Colon (tissue), 2 donors: ENCODE results near the gene YDJC.
"Not testable (repeated sequence)": the region's sequence is repeated elsewhere in the genome, so short reads cannot be mapped to it uniquely, and the experiment has no call there.

Source experiments
- FAIRE-seq: peaks from 2 replicates; lab custom pipeline; 2012; peaks lifted over from hg19 to GRCh38; lab: Jason Lieb, UNC
- donor health status: control.
- donor health status: control.

The YDJC gene

GRCh38 chr22:21631025-21631424, 1.2 kb upstream of the YDJC start:
- no peak for FAIRE-seq

- no peak for FAIRE-seq
These were observed 1.2 kb downstream of the YDJC start for GRCh38 chr22:21628386-21629254.

- FAIRE-seq, result no peak
These were observed 2.9 kb downstream of the YDJC start for GRCh38 chr22:21626735-21627469.

GRCh38 chr22:21626073-21626734, 3.6 kb downstream of the YDJC start:
- no peak for FAIRE-seq

- FAIRE-seq, result no peak
These were observed 4.7 kb downstream of the YDJC start for GRCh38 chr22:21624880-21625791.

GRCh38 chr22:21624120-21624879, 5.5 kb downstream of the YDJC start:
- FAIRE-seq, result no peak

GRCh38 chr22:21623648-21623970, 6.2 kb downstream of the YDJC start:
- no peak for FAIRE-seq

- FAIRE-seq, result no peak
These were observed 6.7 kb downstream of the YDJC start for GRCh38 chr22:21622919-21623647.

GRCh38 chr22:21622011-21622918, 7.6 kb downstream of the YDJC start:
- FAIRE-seq, result no peak

- no peak for FAIRE-seq
These were observed 8.8 kb downstream of the YDJC start for GRCh38 chr22:21621025-21621424.

GRCh38 chr22:21617337-21617736, 12.5 kb downstream of the YDJC start:
- FAIRE-seq, result not testable (repeated sequence)

GRCh38 chr22:21615731-21616130, 14.1 kb downstream of the YDJC start:
- FAIRE-seq, result no peak

GRCh38 chr22:21613553-21614233, 16.1 kb downstream of the YDJC start:
- no peak for FAIRE-seq

- FAIRE-seq, result no peak
These were observed 17.0 kb downstream of the YDJC start for GRCh38 chr22:21612858-21613257.

GRCh38 chr22:21611210-21611977, 18.4 kb downstream of the YDJC start:
- FAIRE-seq, result no peak

GRCh38 chr22:21609556-21610157, 20.2 kb downstream of the YDJC start:
- FAIRE-seq, result not testable (repeated sequence)

- no peak for FAIRE-seq
These were observed 23.0 kb downstream of the YDJC start for GRCh38 chr22:21606775-21607174.
